Neural crest cell (in vitro differentiated cells): ENCODE measurements around the gene NFIX. TPM values are rescaled to one million over a fixed set of nuclear protein-coding genes. Genes with fewer than 3 reads are reported as not detected.

Experiments used
- DNase-seq: peaks from one replicate; pipeline ENCODE4 v3.0.0; 2021; ENCODE audit warnings: low read depth, mixed read lengths, low spot score
- H3K27ac Mint-ChIP-seq: one replicate; pipeline ENCODE4 v1.8.0; 2021; ENCODE audit warnings: mild to moderate bottlenecking, mixed read lengths; ENCODE audit not compliant: unreplicated experiment
- H3K27me3 Mint-ChIP-seq: 2 replicates; pipeline ENCODE4 v1.8.0; 2021; ENCODE audit warnings: low read depth, mild to moderate bottlenecking, mixed read lengths
- H3K36me3 Mint-ChIP-seq: 2 replicates; pipeline ENCODE4 v1.8.0; 2021; ENCODE audit warnings: low read depth, mild to moderate bottlenecking, mixed read lengths
- H3K4me1 Mint-ChIP-seq: 2 replicates; pipeline ENCODE4 v1.8.0; 2021; ENCODE audit warnings: mixed read lengths
- H3K4me3 Mint-ChIP-seq: one replicate; pipeline ENCODE4 v1.8.0; 2021; ENCODE audit warnings: mild to moderate bottlenecking, mixed read lengths
- H3K9me3 Mint-ChIP-seq: 2 replicates; pipeline ENCODE4 v1.8.0; 2021; ENCODE audit warnings: mixed read lengths
- CTCF ChIP-seq: fragments of 200-600 bp; sonication (generic); conservative IDR thresholded peaks from 2 replicates; pipeline ENCODE4 v1.5.0; 2021; ENCODE audit warnings: antibody characterized with exemption, mild to moderate bottlenecking
- total RNA-seq: library from RNA; stranded (reverse); gene quantifications from 2 replicates; pipeline ENCODE4 v1.2.1, GENCODE V29; 2021

The NFIX gene
- total RNA-seq, 1 donor from 2014 or later = 0.68 TPM

GRCh38 chr19:13070425-13071140 lies 75.3 kb downstream of the NFIX start:
- no peaks in the 10 kb centered on the region for H3K4me1 Mint-ChIP-seq

GRCh38 chr19:13071444-13072187 lies 76.3 kb downstream of the NFIX start:
- DNase-seq = no peak
- TF ChIP-seq CTCF = no peak
- Mint-ChIP-seq H3K4me3 (no peak overlapping the region), H3K27ac (no peak overlapping the region), H3K4me1 (no peaks in the 10 kb centered on the region), H3K9me3 (no peaks in the 10 kb centered on the region), H3K36me3 (no peaks in the 10 kb centered on the region), H3K27me3 (peaks cover 99% of the 10 kb centered on the region)

More at GRCh38 chr19:13070425-13071140, 75.3 kb downstream of the NFIX start:
- H3K4me3 Mint-ChIP-seq = no peak overlapping the region
- no peaks in the 10 kb centered on the region for H3K9me3 Mint-ChIP-seq
- no peak for TF ChIP-seq CTCF
- no peak for DNase-seq
- H3K36me3 Mint-ChIP-seq = no peaks in the 10 kb centered on the region
- no peak overlapping the region for H3K27ac Mint-ChIP-seq
- H3K27me3 Mint-ChIP-seq = peaks cover 99% of the 10 kb centered on the region

- no peak for DNase-seq
- Mint-ChIP-seq H3K27ac (no peak overlapping the region), H3K9me3 (no peaks in the 10 kb centered on the region), H3K36me3 (no peaks in the 10 kb centered on the region), H3K27me3 (peaks cover 97% of the 10 kb centered on the region), H3K4me3 (no peak overlapping the region), H3K4me1 (no peaks in the 10 kb centered on the region)
- no peak for TF ChIP-seq CTCF
Observed at GRCh38 chr19:13072188-13072908, 77.1 kb downstream of the NFIX start.

GRCh38 chr19:13073263-13073662 lies 78.0 kb downstream of the NFIX start:
- Mint-ChIP-seq H3K27me3 (peaks cover 97% of the 10 kb centered on the region), H3K27ac (no peak overlapping the region), H3K36me3 (no peaks in the 10 kb centered on the region), H3K4me1 (no peaks in the 10 kb centered on the region), H3K9me3 (no peaks in the 10 kb centered on the region), H3K4me3 (no peak overlapping the region)
- DNase-seq = no peak
- no peak for TF ChIP-seq CTCF

- no peak for TF ChIP-seq CTCF
- peaks cover 94% of the 10 kb centered on the region for H3K27me3 Mint-ChIP-seq
Observed at GRCh38 chr19:13074378-13074777, 79.1 kb downstream of the NFIX start.

More at GRCh38 chr19:13074378-13074777, 79.1 kb downstream of the NFIX start:
- no peak overlapping the region for H3K27ac Mint-ChIP-seq
- no peak overlapping the region for H3K4me3 Mint-ChIP-seq
- H3K9me3 Mint-ChIP-seq = no peaks in the 10 kb centered on the region
- no peak for DNase-seq
- H3K36me3 Mint-ChIP-seq = no peaks in the 10 kb centered on the region
- no peaks in the 10 kb centered on the region for H3K4me1 Mint-ChIP-seq
